ENCODE measurements around the gene ZNF862. TPM values are rescaled to one million over a fixed set of nuclear protein-coding genes. Genes with fewer than 3 reads are reported as not detected.

ZNF862 gene
- polyA plus RNA-seq, 1 of the 3 experiments (the other 2 are of a cell fraction), result 17.3 TPM

- no peak overlapping the region for H3K4me2 ChIP-seq
- H3K9ac ChIP-seq, result no peak overlapping the region
- no peak overlapping the region for H3K4me3 ChIP-seq (ENCODE audit: low read depth in 2 of 2, low read length in 1 of 2)
- ChIA-PET POLR2A (interaction anchor here (0.8 kb wide), 1 partner anchor 10 kb away, joined by 3 read pairs; no protein-coding TSS in a partner anchor), CTCF (interaction anchor here (0.9 to 3.3 kb wide), 5 partner anchors 9 to 63 kb away, joined by 3 to 21 read pairs (median 4); no protein-coding TSS in a partner anchor)
- DNase-seq, result no peak
- H3K4me1 ChIP-seq (ENCODE audit: control insufficient read depth in 1 of 2, insufficient read depth in 2 of 2, low read depth in 1 of 2, low read length in 1 of 2), result peaks cover 0 to 18% of the 10 kb centered on the region in 2 experiments; a peak in 2 of 4 replicates
- H3K9me2 ChIP-seq, result no peaks in the 10 kb centered on the region
- H3K27ac ChIP-seq (ENCODE audit: low read depth in 2 of 2, low read length in 1 of 2), result no peak overlapping the region
- no peaks in the 10 kb centered on the region for H3K27me3 ChIP-seq (ENCODE audit: insufficient read depth)
- H3F3A ChIP-seq (replicated peaks; ENCODE audit: insufficient read depth), result peaks cover 12% of the 10 kb centered on the region
- no peak overlapping the region for H2AFZ ChIP-seq (ENCODE audit: low read depth)
- 78% methylated on average over 6 of the region's 6 CpGs for WGBS (ENCODE audit: low lambda C conversion rate)
- H3K36me3 ChIP-seq (replicated peaks in 1 of 2; ENCODE audit: control insufficient read depth in 1 of 2, insufficient read depth in 2 of 2, low read length in 1 of 2), result peaks cover 0 to 16% of the 10 kb centered on the region in 2 experiments
- H3K79me2 ChIP-seq (ENCODE audit: insufficient read depth), result no peaks in the 10 kb centered on the region
- TF ChIP-seq YY1 (IDR thresholded peaks at IDR 0.05; ENCODE audit: low read depth) (no peak), FOSL2 (IDR thresholded peaks at IDR 0.05; ENCODE audit: borderline replicate concordance, low read depth) (no peak), CHD2 (IDR thresholded peaks at IDR 0.05; ENCODE audit: low read length, partially characterized antibody) (no peak), REST (IDR thresholded peaks at IDR 0.05; ENCODE audit: low read depth, low read length) (no peak), RXRA (IDR thresholded peaks at IDR 0.05; ENCODE audit: borderline replicate concordance, low read depth) (no peak), USF1 (IDR thresholded peaks at IDR 0.05; ENCODE audit: borderline replicate concordance, low read depth) (no peak), CTCF (IDR thresholded peaks at IDR 0.05) (no peak), USF2 (IDR thresholded peaks at IDR 0.05; ENCODE audit: borderline replicate concordance, low read depth, low read length) (no peak)
- H4K20me1 ChIP-seq (ENCODE audit: insufficient read depth), result no peaks in the 10 kb centered on the region
- no peaks in the 10 kb centered on the region for H3K9me3 ChIP-seq
Measured at GRCh38 chr7:149869867-149870266, 31.7 kb downstream of the ZNF862 start.
